ENCODE data around the gene CTXN1.
"Not testable (repeated sequence)": the region's sequence is repeated elsewhere in the genome, so short reads cannot be mapped to it uniquely, and the experiment has no call there.

The CTXN1 gene

DNA sequence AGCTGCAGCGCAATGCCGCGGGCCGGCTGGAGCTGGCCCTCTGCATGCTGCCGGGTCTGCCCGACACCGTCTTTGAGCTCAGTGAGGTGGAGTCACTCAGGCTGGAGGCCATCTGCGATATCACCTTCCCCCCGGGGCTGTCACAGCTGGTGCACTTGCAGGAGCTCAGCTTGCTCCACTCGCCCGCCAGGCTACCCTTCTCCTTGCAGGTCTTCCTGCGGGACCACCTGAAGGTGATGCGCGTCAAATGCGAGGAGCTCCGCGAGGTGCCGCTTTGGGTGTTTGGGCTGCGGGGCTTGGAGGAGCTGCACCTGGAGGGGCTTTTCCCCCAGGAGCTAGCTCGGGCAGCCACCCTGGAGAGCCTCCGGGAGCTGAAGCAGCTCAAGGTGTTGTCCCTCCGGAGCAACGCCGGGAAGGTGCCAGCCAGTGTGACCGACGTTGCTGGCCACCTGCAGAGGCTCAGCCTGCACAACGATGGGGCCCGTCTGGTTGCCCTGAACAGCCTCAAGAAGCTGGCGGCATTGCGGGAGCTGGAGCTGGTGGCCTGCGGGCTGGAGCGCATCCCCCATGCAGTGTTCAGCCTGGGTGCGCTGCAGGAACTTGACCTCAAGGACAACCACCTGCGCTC, 26.1 kb downstream of the CTXN1 start:
- no peak for DNase-seq (ENCODE audit: extremely low spot score)
- TF ChIP-seq SP1 (IDR thresholded peaks at IDR 0.05), result no peak
- TF ChIP-seq FOXK2 (IDR thresholded peaks at IDR 0.05), result no peak
- no peak for TF ChIP-seq HDGF (IDR thresholded peaks at IDR 0.05; ENCODE audit: borderline replicate concordance)
- no peak for TF ChIP-seq NFRKB (IDR thresholded peaks at IDR 0.05)
- no peak for TF ChIP-seq LEF1 (IDR thresholded peaks at IDR 0.05; ENCODE audit: borderline replicate concordance)
- TF ChIP-seq FOXM1 (IDR thresholded peaks at IDR 0.05; ENCODE audit: borderline replicate concordance), result no peak
- TF ChIP-seq ZNF384 (IDR thresholded peaks at IDR 0.05), result no peak
- TF ChIP-seq TARDBP (IDR thresholded peaks at IDR 0.05), result no peak
- no peak for TF ChIP-seq ELF4 (IDR thresholded peaks at IDR 0.05)
- ChIA-PET CTCF (interaction anchor here (1.8 kb wide), 1 partner anchor 30 kb away, joined by 6 read pairs; no protein-coding TSS in a partner anchor), POLR2A (interaction anchor here (1.0 to 2.7 kb wide), 8 partner anchors 11 to 44 kb away, joined by 3 to 14 read pairs (median 4); partner anchors contain the start of genes LRRC8E, PRR36 and SNAPC2)

DNA sequence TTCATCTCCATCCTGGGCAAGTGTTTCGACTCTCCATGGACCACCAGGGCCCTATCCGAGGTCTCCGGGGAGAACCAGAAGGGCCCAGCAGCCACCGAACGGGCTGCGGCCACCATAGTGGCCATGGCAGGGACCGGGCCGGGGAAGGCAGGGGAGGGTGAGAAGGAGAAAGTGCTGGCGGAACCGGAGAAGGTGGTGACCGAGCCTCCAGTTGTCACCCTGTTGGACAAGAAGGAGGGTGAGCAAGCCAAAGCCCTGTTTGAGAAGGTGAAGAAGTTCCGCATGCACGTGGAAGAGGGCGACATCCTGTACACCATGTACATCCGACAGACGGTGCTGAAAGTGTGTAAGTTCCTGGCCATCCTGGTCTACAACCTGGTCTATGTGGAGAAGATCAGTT, 27.0 kb downstream of the CTXN1 start:
- ChIA-PET CTCF (interaction anchor here (1.8 kb wide), 1 partner anchor 29 kb away, joined by 6 read pairs; no protein-coding TSS in a partner anchor), POLR2A (interaction anchor here (1.0 to 1.6 kb wide), 4 partner anchors 10 to 24 kb away, joined by 3 to 7 read pairs (median 4); partner anchors contain the start of genes LRRC8E, PRR36 and SNAPC2)
- DNase-seq (ENCODE audit: extremely low spot score), result no peak
- TF ChIP-seq ELF4 (IDR thresholded peaks at IDR 0.05) (no peak), FOXA1 (IDR thresholded peaks at IDR 0.05) (no peak), HDGF (IDR thresholded peaks at IDR 0.05; ENCODE audit: borderline replicate concordance) (no peak), ARNT (IDR thresholded peaks at IDR 0.05) (no peak), ZNF384 (IDR thresholded peaks at IDR 0.05) (no peak), BHLHE40 (IDR thresholded peaks at IDR 0.05; ENCODE audit: borderline replicate concordance) (no peak), FOXM1 (IDR thresholded peaks at IDR 0.05; ENCODE audit: borderline replicate concordance) (no peak), SUZ12 (IDR thresholded peaks at IDR 0.05) (no peak), L3MBTL2 (conservative IDR thresholded peaks at IDR 0.05) (no peak), SP1 (IDR thresholded peaks at IDR 0.05) (no peak), CTBP1 (IDR thresholded peaks at IDR 0.05; ENCODE audit: borderline replicate concordance) (no peak), LEF1 (IDR thresholded peaks at IDR 0.05; ENCODE audit: borderline replicate concordance) (no peak), FOXK2 (IDR thresholded peaks at IDR 0.05) (no peak)
- TF ChIP-seq, protein P1, sequence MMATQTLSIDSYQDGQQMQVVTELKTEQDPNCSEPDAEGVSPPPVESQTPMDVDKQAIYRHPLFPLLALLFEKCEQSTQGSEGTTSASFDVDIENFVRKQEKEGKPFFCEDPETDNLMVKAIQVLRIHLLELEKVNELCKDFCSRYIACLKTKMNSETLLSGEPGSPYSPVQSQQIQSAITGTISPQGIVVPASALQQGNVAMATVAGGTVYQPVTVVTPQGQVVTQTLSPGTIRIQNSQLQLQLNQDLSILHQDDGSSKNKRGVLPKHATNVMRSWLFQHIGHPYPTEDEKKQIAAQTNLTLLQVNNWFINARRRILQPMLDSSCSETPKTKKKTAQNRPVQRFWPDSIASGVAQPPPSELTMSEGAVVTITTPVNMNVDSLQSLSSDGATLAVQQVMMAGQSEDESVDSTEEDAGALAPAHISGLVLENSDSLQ (IDR thresholded peaks at IDR 0.05), result no peak

DNA sequence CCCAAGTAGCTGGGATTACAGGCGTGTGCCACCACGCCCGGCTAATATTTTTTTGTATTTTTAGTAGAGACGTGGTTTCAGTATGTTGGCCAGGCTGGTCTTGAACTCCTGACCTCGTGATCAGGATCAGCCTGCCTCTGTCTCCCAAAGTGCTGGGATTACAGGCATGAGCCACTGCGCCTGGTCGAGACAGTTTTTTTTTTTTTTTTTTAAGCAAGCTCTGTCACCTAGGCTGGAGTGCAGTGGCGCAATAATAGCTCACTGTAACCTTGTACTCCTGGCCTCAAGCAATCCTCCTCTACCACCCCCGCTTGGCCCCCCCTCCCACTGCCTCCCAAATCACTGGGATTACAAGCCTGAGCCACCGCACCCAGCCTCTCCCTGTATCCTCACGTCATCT, 28.6 kb downstream of the CTXN1 start:
- no peak for DNase-seq (ENCODE audit: extremely low spot score)
- ChIA-PET POLR2A (interaction anchor here (1.4 kb wide), 1 partner anchor 23 kb away, joined by 3 read pairs; the partner anchor contains the start of gene SNAPC2), CTCF (interaction anchor here (0.6 kb wide), 1 partner anchor 22 kb away, joined by 3 read pairs; no protein-coding TSS in a partner anchor)
- TF ChIP-seq SUZ12 (IDR thresholded peaks at IDR 0.05), result no peak
- TF ChIP-seq L3MBTL2 (conservative IDR thresholded peaks at IDR 0.05), result no peak
- TF ChIP-seq CTBP1 (IDR thresholded peaks at IDR 0.05; ENCODE audit: borderline replicate concordance), result no peak
- TF ChIP-seq SP1 (IDR thresholded peaks at IDR 0.05), result no peak
- TF ChIP-seq FOXM1 (IDR thresholded peaks at IDR 0.05; ENCODE audit: borderline replicate concordance), result no peak
- TF ChIP-seq FOXK2 (IDR thresholded peaks at IDR 0.05), result no peak
- TF ChIP-seq LEF1 (IDR thresholded peaks at IDR 0.05; ENCODE audit: borderline replicate concordance), result no peak
- no peak for TF ChIP-seq ARNT (IDR thresholded peaks at IDR 0.05)
- TF ChIP-seq, protein P1 (IDR thresholded peaks at IDR 0.05), result no peak
- TF ChIP-seq NFRKB (IDR thresholded peaks at IDR 0.05), result no peak
- no peak for TF ChIP-seq FOXA1 (IDR thresholded peaks at IDR 0.05)
- no peak for TF ChIP-seq HDGF (IDR thresholded peaks at IDR 0.05; ENCODE audit: borderline replicate concordance)
- TF ChIP-seq TARDBP (IDR thresholded peaks at IDR 0.05), result no peak
- TF ChIP-seq ZNF384 (IDR thresholded peaks at IDR 0.05), result no peak
- no peak for TF ChIP-seq ELF4 (IDR thresholded peaks at IDR 0.05)
- TF ChIP-seq BHLHE40 (IDR thresholded peaks at IDR 0.05; ENCODE audit: borderline replicate concordance), result no peak

DNA sequence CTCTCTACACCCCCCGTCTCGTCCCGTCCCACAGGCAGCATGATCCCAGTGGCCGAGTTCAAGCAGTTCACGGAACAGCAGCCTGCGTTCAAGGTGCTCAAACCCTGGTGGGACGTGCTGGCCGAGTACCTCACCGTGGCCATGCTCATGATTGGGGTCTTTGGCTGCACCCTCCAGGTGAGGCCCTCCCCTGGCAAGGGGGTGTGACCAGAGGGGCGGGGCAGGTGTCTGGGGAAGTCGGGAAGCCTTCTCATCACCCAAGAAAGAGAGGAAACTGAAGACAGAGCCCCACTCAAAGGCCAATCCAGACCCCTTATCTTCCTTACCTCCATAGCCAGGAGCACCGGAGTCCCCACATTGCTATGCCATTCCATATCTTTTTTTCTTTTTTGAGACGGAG, 30.4 kb downstream of the CTXN1 start:
- POLR2A ChIA-PET, result no interaction called here
- no peak for DNase-seq (ENCODE audit: extremely low spot score)
- CTCF ChIA-PET, result no interaction called here
- no peak for TF ChIP-seq HDGF (IDR thresholded peaks at IDR 0.05; ENCODE audit: borderline replicate concordance)
- no peak for TF ChIP-seq FOXA1 (IDR thresholded peaks at IDR 0.05)
- no peak for TF ChIP-seq ZNF384 (IDR thresholded peaks at IDR 0.05)
- TF ChIP-seq L3MBTL2 (conservative IDR thresholded peaks at IDR 0.05), result no peak
- TF ChIP-seq BHLHE40 (IDR thresholded peaks at IDR 0.05; ENCODE audit: borderline replicate concordance), result no peak
- no peak for TF ChIP-seq TARDBP (IDR thresholded peaks at IDR 0.05)
- no peak for TF ChIP-seq ELF4 (IDR thresholded peaks at IDR 0.05)
- TF ChIP-seq FOXM1 (IDR thresholded peaks at IDR 0.05; ENCODE audit: borderline replicate concordance), result no peak
- TF ChIP-seq, protein P1 (IDR thresholded peaks at IDR 0.05), result no peak
- no peak for TF ChIP-seq FOXK2 (IDR thresholded peaks at IDR 0.05)
- no peak for TF ChIP-seq NFRKB (IDR thresholded peaks at IDR 0.05)
- TF ChIP-seq ARNT (IDR thresholded peaks at IDR 0.05), result no peak
- TF ChIP-seq SUZ12 (IDR thresholded peaks at IDR 0.05), result no peak
- no peak for TF ChIP-seq SP1 (IDR thresholded peaks at IDR 0.05)

DNA sequence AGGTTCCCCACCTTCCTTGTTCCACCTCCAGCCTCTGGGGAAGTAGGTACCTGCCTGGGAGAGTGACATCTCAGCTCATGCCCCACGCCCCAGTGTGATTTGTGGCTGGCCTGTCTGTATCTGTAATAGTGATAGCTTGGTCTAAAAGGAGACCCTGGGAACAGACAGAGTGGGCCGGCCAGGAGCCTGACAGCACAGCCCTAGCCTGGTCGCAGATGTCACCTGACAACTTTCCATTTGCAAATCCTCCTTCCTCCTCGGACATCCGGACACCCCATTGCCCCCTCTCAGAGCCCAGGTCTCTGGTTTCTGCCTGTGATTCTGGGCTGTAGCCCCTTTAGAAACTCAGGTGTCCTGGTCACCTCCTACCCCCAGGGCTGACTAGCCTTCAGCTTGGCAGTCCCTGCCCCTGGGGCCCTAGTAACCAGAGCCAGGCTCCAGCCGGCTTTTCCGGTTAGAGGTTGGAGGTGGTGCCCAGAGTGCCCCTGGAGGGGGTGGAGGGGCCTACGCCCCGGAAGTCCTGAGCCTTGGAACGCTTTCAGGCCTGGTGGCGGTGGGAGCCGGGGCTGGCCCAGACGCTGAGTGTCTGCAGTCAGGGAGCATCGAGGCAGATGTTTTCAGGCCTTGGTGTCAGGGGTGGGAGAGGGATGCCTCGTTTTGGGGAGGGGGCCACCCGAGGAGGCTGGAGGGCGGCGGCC, 31.2 kb downstream of the CTXN1 start:
- no peak for TF ChIP-seq HDGF (IDR thresholded peaks at IDR 0.05; ENCODE audit: borderline replicate concordance)
- ChIA-PET CTCF (no interaction called here), POLR2A (interaction anchor here (1.3 kb wide), 1 partner anchor 9 kb away, joined by 5 read pairs; the partner anchor contains the start of gene MAP2K7)
- DNase-seq (ENCODE audit: extremely low spot score), result no peak

DNA sequence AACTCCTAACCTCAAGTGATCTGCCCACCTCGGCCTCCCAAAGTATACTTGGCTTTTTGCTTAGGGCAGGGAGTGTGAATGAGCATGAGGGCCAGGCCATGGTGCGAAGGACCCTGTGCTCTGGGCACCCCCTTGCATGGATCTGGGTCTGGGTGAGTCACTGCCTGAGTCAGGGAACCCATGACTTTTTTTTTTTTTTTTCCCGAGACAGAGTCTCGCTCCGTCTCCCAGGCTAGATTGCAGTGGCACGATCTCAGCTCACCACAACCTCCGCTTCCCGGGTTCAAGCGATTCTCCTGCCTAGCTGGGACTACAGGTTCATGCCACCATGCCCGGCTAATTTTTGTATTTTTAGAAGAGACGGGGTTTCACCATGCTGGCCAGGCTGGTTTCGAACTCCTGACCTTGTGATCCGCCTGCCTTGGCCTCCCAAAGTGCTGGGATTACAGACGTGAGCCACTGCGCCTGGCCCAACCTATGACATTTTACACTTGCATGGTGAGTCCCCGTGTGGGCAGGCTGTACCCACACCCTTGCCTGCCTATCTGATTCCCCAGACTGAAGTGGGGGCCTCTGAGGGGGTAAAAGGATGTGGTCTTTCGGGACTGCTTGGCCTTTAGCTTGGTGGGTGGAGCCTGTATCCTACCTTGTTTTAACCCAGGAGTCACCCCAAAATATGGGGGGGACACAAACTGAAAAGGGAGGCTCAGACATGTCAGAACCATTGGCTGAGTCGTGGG, 32.4 kb downstream of the CTXN1 start:
- CTCF ChIA-PET; DNase-seq (ENCODE audit: extremely low spot score): not testable (repeated sequence)
- POLR2A ChIA-PET, result interaction anchor here (1.3 kb wide), 1 partner anchor 10 kb away, joined by 5 read pairs; the partner anchor contains the start of gene MAP2K7
